ENCODE data around the gene SLC6A6. TPM values are rescaled to one million over a fixed set of nuclear protein-coding genes. Genes with fewer than 3 reads are reported as not detected.
"Not testable (repeated sequence)": the region's sequence is repeated elsewhere in the genome, so short reads cannot be mapped to it uniquely, and the experiment has no call there.

Gene SLC6A6
- total RNA-seq, 1 experiment from 2014 or later = 72.6 TPM

GRCh38 chr3:14514323-14514720 is 111.9 kb downstream of the SLC6A6 start:
- WGBS (ENCODE audit: extremely low coverage, insufficient read length, low lambda C conversion rate) = no CpG with 5 or more reads among the region's 17 CpGs
- DNase-seq = peak; percentile 26
- Mint-ChIP-seq H3K4me3 (no peak overlapping the region), H3K9me3 (no peaks in the 10 kb centered on the region), H3K27me3 (ENCODE audit: low read depth) (peaks cover 2% of the 10 kb centered on the region), H3K36me3 (ENCODE audit: insufficient read depth in 1 of 3, low read depth in 3 of 3) (no peaks in the 10 kb centered on the region), H3K4me1 (peaks cover 8 to 16% of the 10 kb centered on the region in 2 experiments; a peak in 3 of 4 replicates), H3K27ac (no peak overlapping the region)
- Histone ChIP-seq H4K5ac (ENCODE audit: insufficient read length, low read depth, low read length) (no peak overlapping the region), H3K79me1 (ENCODE audit: insufficient read depth, low read depth, low read length, poor library complexity, severe bottlenecking) (no peaks in the 10 kb centered on the region), H2BK20ac (ENCODE audit: low read depth, low read length, poor library complexity, severe bottlenecking) (no peak overlapping the region), H4K8ac (replicated peaks; ENCODE audit: insufficient read length, low read depth, low read length) (no peak overlapping the region), H2BK15ac (ENCODE audit: low read depth, low read length) (no peak overlapping the region), H2AK5ac (ENCODE audit: insufficient read length, low read length) (no peak overlapping the region), H2BK12ac (ENCODE audit: insufficient read length, low read depth, low read length) (no peak overlapping the region), H2BK5ac (ENCODE audit: insufficient read length, low read length) (no peak overlapping the region), H3K23ac (ENCODE audit: insufficient read length, low read depth, low read length) (no peak overlapping the region), H3K9me3 (ENCODE audit: control insufficient read depth, low read depth, low read length) (no peaks in the 10 kb centered on the region), H3K27ac (ENCODE audit: insufficient read length, low read depth, low read length) (no peak overlapping the region), H2AFZ (ENCODE audit: low read length) (no peak overlapping the region), H3K79me2 (ENCODE audit: insufficient read depth, low read length) (no peaks in the 10 kb centered on the region), H3K56ac (ENCODE audit: insufficient read length, low read depth, low read length) (no peak overlapping the region), H3T11ph (ENCODE audit: low read length) (no peak overlapping the region), H3K23me2 (ENCODE audit: insufficient read length, low read depth, low read length, poor library complexity, severe bottlenecking) (no peaks in the 10 kb centered on the region), H4K20me1 (ENCODE audit: control insufficient read depth, insufficient read depth, insufficient read length) (no peaks in the 10 kb centered on the region), H3K4ac (ENCODE audit: low read depth, low read length) (no peak overlapping the region), H3K14ac (ENCODE audit: insufficient read depth, low read length) (no peak overlapping the region), H3K4me1 (ENCODE audit: insufficient read depth, low read length) (no peaks in the 10 kb centered on the region; the same call in 1 of the 2 replicates), H3K27me3 (ENCODE audit: insufficient read depth, low read length) (no peaks in the 10 kb centered on the region), H2BK120ac (ENCODE audit: low read depth, low read length, poor library complexity, severe bottlenecking) (no peak overlapping the region), H4K91ac (ENCODE audit: insufficient read length, low read depth, low read length) (no peak overlapping the region), H3K18ac (ENCODE audit: insufficient read length, low read depth, low read length) (no peak overlapping the region), H3K9ac (ENCODE audit: extremely low read depth, insufficient read length, low read length) (no peak overlapping the region), H3K4me2 (ENCODE audit: insufficient read depth, insufficient read length, low read length) (no peak overlapping the region)
- TF ChIP-seq CTCF (conservative IDR thresholded peaks at IDR 0.05) = no peak

GRCh38 chr3:14515526-14515925 is 113.1 kb downstream of the SLC6A6 start:
- H4K5ac ChIP-seq (ENCODE audit: insufficient read length, low read depth, low read length); H2BK20ac ChIP-seq (ENCODE audit: low read depth, low read length, poor library complexity, severe bottlenecking); H3K27me3 Mint-ChIP-seq (ENCODE audit: low read depth); H3K4me3 Mint-ChIP-seq; H3K27me3 ChIP-seq (ENCODE audit: insufficient read depth, low read length); H3K56ac ChIP-seq (ENCODE audit: insufficient read length, low read depth, low read length); H3K4ac ChIP-seq (ENCODE audit: low read depth, low read length); H3K23ac ChIP-seq (ENCODE audit: insufficient read length, low read depth, low read length); H3K18ac ChIP-seq (ENCODE audit: insufficient read length, low read depth, low read length); H4K8ac ChIP-seq (replicated peaks; ENCODE audit: insufficient read length, low read depth, low read length); H3K23me2 ChIP-seq (ENCODE audit: insufficient read length, low read depth, low read length, poor library complexity, severe bottlenecking); H3K27ac Mint-ChIP-seq; H3K9me3 Mint-ChIP-seq; DNase-seq; H2AFZ ChIP-seq (ENCODE audit: low read length); H3T11ph ChIP-seq (ENCODE audit: low read length); H3K36me3 Mint-ChIP-seq (ENCODE audit: insufficient read depth in 1 of 3, low read depth in 3 of 3); H3K4me1 ChIP-seq (ENCODE audit: insufficient read depth, low read length); H2BK120ac ChIP-seq (ENCODE audit: low read depth, low read length, poor library complexity, severe bottlenecking); H3K9me3 ChIP-seq (ENCODE audit: control insufficient read depth, low read depth, low read length); H3K79me1 ChIP-seq (ENCODE audit: insufficient read depth, low read depth, low read length, poor library complexity, severe bottlenecking); H4K91ac ChIP-seq (ENCODE audit: insufficient read length, low read depth, low read length); H2AK5ac ChIP-seq (ENCODE audit: insufficient read length, low read length); H2BK12ac ChIP-seq (ENCODE audit: insufficient read length, low read depth, low read length); H3K79me2 ChIP-seq (ENCODE audit: insufficient read depth, low read length); H3K4me2 ChIP-seq (ENCODE audit: insufficient read depth, insufficient read length, low read length); H3K14ac ChIP-seq (ENCODE audit: insufficient read depth, low read length); H2BK5ac ChIP-seq (ENCODE audit: insufficient read length, low read length); H2BK15ac ChIP-seq (ENCODE audit: low read depth, low read length); H3K27ac ChIP-seq (ENCODE audit: insufficient read length, low read depth, low read length); H3K9ac ChIP-seq (ENCODE audit: extremely low read depth, insufficient read length, low read length); H4K20me1 ChIP-seq (ENCODE audit: control insufficient read depth, insufficient read depth, insufficient read length): not testable (repeated sequence)
- peaks cover 8 to 15% of the 10 kb centered on the region in 2 experiments; a peak in 3 of 4 replicates for H3K4me1 Mint-ChIP-seq
- WGBS (ENCODE audit: extremely low coverage, insufficient read length, low lambda C conversion rate) = no CpG with 5 or more reads among the region's 11 CpGs

All from H9 (cell line).